Calu3 (cell line): Measurements from ENCODE around the gene DUSP28. TPM values are rescaled to one million over a fixed set of nuclear protein-coding genes. Genes with fewer than 3 reads are reported as not detected.

ENCODE experiments used
- BruUV-seq: library from RNA; stranded (reverse); fragments of 400-500 nt; replicated peaks from 2 replicates; lab custom pipeline; 2021; lab: Mats Ljungman, UMichigan
- CTCF ChIA-PET: fragments of 300-600 bp; sonication (Branson Sonifier 250); formaldehyde crosslinking; loops from one replicate; lab custom pipeline; 2022; ENCODE audit warnings: antibody characterized with exemption; lab: Charles Lee
- DNase-seq: peaks from one replicate; pipeline ENCODE4 v3.0.0; 2022
- H3K27ac Mint-ChIP-seq: one replicate; pipeline ENCODE4 v1.8.0; 2022; ENCODE audit warnings: mixed read lengths; ENCODE audit not compliant: unreplicated experiment
- H3K27me3 Mint-ChIP-seq: one replicate; pipeline ENCODE4 v1.8.0; 2022; ENCODE audit warnings: mixed read lengths; ENCODE audit not compliant: unreplicated experiment
- H3K36me3 Mint-ChIP-seq: one replicate; pipeline ENCODE4 v1.8.0; 2022; ENCODE audit warnings: mild to moderate bottlenecking, moderate library complexity, mixed read lengths; ENCODE audit not compliant: insufficient read depth, unreplicated experiment
- H3K4me1 Mint-ChIP-seq: one replicate; pipeline ENCODE4 v1.8.0; 2022; ENCODE audit warnings: mild to moderate bottlenecking, low read depth, mixed read lengths; ENCODE audit not compliant: unreplicated experiment
- H3K4me3 Mint-ChIP-seq: one replicate; pipeline ENCODE4 v1.8.0; 2022; ENCODE audit warnings: mild to moderate bottlenecking, low read depth, moderate library complexity, mixed read lengths; ENCODE audit not compliant: unreplicated experiment
- H3K9me3 Mint-ChIP-seq: one replicate; pipeline ENCODE4 v1.8.0; 2022; ENCODE audit warnings: low read depth, mixed read lengths; ENCODE audit not compliant: unreplicated experiment
- intact Hi-C: fragments of 100-400 bp; cut with micrococcal nuclease; formaldehyde crosslinking; loops from one replicate; pipeline ENCODE4 v1.10.0; 2022; ENCODE audit not compliant: unreplicated experiment
- total RNA-seq: library from RNA; stranded (reverse); gene quantifications from 2 replicates; pipeline ENCODE4 v1.2.3, GENCODE V29; 2022
- TF ChIP-seq, protein P1 (sequence below): fragments of 200-600 bp; IDR thresholded peaks from one replicate; pipeline ENCODE4 v1.8.0; 2022; ENCODE audit warnings: antibody characterized with exemption; ENCODE audit not compliant: unreplicated experiment

Gene DUSP28
- total RNA-seq, 1 experiment from 2014 or later: 8.5 TPM

DNA sequence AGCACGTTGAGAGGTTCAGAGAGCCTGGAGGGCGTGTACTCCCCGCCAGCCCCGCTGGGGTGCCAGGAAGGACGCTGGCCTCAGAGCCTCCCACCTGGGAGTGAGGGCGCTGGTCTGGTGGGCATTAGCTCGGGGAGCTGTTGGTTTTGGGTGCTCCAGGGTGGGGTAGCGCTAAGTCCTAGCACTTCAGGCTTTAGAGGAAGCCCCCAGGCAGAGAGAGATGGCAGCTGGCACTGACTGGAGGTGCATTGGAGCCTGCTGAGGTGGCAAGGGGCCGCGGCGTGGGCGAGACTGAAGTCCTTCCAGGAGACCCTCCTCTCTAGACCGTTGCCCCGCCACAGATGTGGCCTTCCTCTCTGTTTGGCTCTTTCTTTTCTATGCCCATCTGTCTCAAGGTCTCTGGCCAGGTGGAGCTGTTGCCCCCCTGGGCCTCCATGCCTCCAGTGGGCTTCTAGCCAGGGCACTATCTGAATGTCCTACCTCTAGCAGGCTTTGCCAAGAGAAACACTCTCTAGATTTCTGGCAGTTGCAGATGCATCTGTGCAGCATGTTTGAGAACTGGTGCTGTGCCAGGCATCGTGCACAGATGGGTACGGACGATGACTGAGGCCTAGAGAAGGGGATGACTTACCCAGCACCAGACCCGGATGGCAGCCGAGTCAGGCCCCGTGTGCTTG is 33.0 kb downstream of the DUSP28 start:
- Mint-ChIP-seq H3K27ac (no peak overlapping the region), H3K36me3 (no peaks in the 10 kb centered on the region), H3K27me3 (no peaks in the 10 kb centered on the region), H3K4me1 (peaks cover 9% of the 10 kb centered on the region), H3K9me3 (no peaks in the 10 kb centered on the region), H3K4me3 (no peak overlapping the region)
- CTCF ChIA-PET: interaction anchor here (1.2 kb wide), 1 partner anchor 28 kb away, joined by 3 read pairs; no protein-coding TSS in a partner anchor
- no TSS peak for BruUV-seq
- DNase-seq: no peak
- TF ChIP-seq, protein P1, sequence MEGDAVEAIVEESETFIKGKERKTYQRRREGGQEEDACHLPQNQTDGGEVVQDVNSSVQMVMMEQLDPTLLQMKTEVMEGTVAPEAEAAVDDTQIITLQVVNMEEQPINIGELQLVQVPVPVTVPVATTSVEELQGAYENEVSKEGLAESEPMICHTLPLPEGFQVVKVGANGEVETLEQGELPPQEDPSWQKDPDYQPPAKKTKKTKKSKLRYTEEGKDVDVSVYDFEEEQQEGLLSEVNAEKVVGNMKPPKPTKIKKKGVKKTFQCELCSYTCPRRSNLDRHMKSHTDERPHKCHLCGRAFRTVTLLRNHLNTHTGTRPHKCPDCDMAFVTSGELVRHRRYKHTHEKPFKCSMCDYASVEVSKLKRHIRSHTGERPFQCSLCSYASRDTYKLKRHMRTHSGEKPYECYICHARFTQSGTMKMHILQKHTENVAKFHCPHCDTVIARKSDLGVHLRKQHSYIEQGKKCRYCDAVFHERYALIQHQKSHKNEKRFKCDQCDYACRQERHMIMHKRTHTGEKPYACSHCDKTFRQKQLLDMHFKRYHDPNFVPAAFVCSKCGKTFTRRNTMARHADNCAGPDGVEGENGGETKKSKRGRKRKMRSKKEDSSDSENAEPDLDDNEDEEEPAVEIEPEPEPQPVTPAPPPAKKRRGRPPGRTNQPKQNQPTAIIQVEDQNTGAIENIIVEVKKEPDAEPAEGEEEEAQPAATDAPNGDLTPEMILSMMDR: no peak
- intact Hi-C loops: no loop called here

DNA sequence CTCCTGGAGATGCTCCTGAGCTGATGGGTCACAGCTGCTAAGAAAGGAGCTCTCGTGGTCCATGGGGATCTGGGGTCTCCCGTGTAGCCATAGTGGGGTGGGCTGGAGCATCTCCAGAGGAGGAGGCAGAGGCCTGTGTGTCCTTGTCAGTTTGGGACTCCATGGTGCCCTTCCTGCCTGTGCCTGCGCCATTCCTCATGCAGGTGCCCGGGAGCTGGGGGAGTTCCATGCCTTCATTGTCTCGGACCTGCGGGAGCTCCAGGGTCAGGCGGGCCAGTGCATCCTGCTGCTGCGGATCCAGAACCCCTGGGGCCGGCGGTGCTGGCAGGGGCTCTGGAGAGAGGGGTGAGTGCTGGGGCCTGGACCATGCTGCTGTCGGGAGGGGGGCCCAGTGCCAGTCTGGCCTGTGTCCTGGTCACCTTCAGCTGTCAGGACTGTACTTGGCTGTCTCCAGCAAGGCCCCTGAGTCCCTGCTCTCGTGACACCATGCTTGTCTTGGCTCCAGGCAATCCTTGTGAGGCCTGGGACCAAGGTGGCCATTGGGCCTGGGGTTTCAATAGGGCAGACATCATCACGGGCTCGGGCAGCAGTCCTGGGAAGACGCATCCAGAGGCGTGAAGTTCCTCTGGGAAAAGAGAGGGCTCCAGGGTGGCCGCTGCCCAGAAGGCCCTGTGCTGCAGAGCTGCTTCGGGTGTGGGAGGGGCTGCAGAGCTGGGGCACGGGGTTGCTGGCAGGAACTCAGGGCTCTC is 33.7 kb downstream of the DUSP28 start:
- Mint-ChIP-seq H3K4me3 (no peak overlapping the region), H3K9me3 (no peaks in the 10 kb centered on the region), H3K36me3 (peaks cover 4% of the 10 kb centered on the region), H3K4me1 (peaks cover 2% of the 10 kb centered on the region), H3K27ac (no peak overlapping the region), H3K27me3 (no peaks in the 10 kb centered on the region)
- TF ChIP-seq, protein P1: no peak
- no TSS peak for BruUV-seq
- CTCF ChIA-PET: no interaction called here
- intact Hi-C loops: no loop called here
- no peak for DNase-seq

DNA sequence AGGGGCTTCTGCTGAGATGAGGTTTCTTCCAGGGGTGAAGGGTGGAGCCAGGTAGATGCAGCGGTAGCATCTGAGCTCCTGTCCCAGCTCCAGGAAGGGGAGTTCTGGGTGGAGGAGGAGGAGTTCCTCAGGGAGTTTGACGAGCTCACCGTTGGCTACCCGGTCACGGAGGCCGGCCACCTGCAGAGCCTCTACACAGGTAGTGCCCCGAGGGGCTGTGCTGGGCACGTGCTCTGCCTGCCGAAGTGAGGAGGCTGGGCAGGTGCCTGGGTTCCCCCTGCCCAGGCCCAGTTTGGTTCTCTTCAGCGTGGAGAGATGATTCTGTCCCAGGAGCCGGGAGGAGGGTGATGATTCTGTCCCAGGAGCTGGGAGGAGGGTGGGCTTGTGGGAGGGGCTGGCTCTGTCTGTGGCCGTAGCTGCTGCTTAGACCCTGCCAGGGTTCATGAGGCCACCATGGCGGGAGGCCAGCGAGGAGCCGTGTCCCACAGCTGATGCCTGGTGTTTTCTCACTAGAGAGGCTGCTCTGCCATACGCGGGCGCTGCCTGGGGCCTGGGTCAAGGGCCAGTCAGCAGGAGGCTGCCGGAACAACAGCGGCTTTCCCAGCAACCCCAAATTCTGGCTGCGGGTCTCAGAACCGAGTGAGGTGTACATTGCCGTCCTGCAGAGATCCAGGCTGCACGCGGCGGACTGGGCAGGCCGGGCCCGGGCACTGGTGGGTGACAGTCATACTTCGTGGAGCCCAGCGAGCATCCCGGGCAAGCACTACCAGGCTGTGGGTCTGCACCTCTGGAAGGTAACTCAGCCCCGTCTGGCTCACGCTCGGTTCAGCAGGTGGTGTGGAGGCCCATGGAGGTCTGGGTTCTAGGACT is 34.6 kb downstream of the DUSP28 start:
- Mint-ChIP-seq H3K4me3 (no peak overlapping the region), H3K36me3 (peaks cover 4% of the 10 kb centered on the region), H3K9me3 (no peaks in the 10 kb centered on the region), H3K27ac (no peak overlapping the region), H3K27me3 (no peaks in the 10 kb centered on the region), H3K4me1 (no peaks in the 10 kb centered on the region)
- TF ChIP-seq, protein P1: no peak
- CTCF ChIA-PET: no interaction called here
- DNase-seq: no peak
- intact Hi-C loops: no loop called here
- BruUV-seq: no TSS peak

DNA sequence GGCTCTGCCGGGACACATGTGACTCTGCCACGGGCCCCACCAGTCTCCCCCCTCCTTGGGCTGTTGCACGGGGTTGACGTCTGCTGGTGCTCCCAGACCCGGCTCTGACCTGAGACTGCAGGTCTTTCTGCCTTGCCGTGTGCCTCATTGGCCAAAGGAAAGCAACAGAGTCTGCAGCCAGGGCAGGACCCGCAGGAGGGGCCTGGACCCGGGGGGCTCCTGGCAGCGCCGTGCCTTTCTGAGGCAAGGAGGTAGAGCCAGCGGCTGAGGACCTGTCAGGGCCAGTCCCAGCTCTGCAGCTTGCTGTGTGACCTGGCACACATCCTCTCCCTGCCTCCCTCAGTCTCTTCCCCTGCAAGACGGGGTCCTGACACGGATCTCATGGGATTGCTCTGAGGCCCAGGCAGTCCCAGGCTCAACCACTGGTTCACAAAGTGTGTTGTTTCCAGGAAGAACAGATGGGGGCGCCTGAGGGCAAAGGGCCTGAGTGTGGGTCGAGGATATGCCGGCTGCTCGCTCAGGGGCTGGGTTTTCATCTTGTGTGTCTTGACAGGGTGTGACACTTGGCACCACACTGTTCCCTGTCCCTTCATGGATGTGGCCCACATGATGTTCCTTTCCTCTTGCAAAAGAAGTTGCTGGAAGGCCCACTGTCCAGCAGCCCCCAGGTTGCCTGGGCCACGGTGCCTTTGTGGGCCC is 35.4 kb downstream of the DUSP28 start:
- no peaks in the 10 kb centered on the region for H3K9me3 Mint-ChIP-seq
- H3K27me3 Mint-ChIP-seq: no peaks in the 10 kb centered on the region
- TF ChIP-seq, protein P1: no peak
- BruUV-seq: no TSS peak
- CTCF ChIA-PET: no interaction called here
- no peaks in the 10 kb centered on the region for H3K4me1 Mint-ChIP-seq
- no peak for DNase-seq
- H3K4me3 Mint-ChIP-seq: no peak overlapping the region
- H3K27ac Mint-ChIP-seq: no peak overlapping the region
- intact Hi-C loops: no loop called here
- peaks cover 4% of the 10 kb centered on the region for H3K36me3 Mint-ChIP-seq
